HAP-1 (cell line): Measurements from ENCODE around the gene HGF.

ENCODE experiments used
- DNase-seq, 2 experiments: peaks; one replicate each; pipeline ENCODE4 v3.0.0-alpha.2; 2016 to 2020; ENCODE audit warnings: low spot score in 2 of 2
- H3K27me3 ChIP-seq: fragments of 250-450 bp; sonication (Bioruptor Pico); 2 replicates; pipeline ENCODE4 v1.5.1; 2020; ENCODE audit warnings: low read depth, mild to moderate bottlenecking, moderate library complexity
- H3K36me3 ChIP-seq: fragments of 250-450 bp; sonication (Bioruptor Pico); replicated peaks from 2 replicates; pipeline ENCODE4 v1.5.1; 2020; ENCODE audit warnings: mild to moderate bottlenecking
- H3K4me1 ChIP-seq: fragments of 250-450 bp; sonication (Bioruptor Pico); 2 replicates; pipeline ENCODE4 v1.5.1; 2020; ENCODE audit warnings: mild to moderate bottlenecking
- H3K4me3 ChIP-seq: fragments of 250-450 bp; sonication (Bioruptor Pico); 2 replicates; pipeline ENCODE4 v1.5.1; 2020; ENCODE audit warnings: mild to moderate bottlenecking, moderate library complexity
- H3K9me3 ChIP-seq: fragments of 250-450 bp; sonication (Bioruptor Pico); 2 replicates; pipeline ENCODE4 v1.5.1; 2020; ENCODE audit warnings: mild to moderate bottlenecking, moderate library complexity
- in situ Hi-C: fragments of 300-500 bp; cut with MboI; formaldehyde crosslinking; loops from 3 replicates; pipeline ENCODE4 v1.14.3; 2020; ENCODE audit warnings: low sequenced_read_pairs, inconsistent platforms, mixed read lengths

HGF gene

DNA sequence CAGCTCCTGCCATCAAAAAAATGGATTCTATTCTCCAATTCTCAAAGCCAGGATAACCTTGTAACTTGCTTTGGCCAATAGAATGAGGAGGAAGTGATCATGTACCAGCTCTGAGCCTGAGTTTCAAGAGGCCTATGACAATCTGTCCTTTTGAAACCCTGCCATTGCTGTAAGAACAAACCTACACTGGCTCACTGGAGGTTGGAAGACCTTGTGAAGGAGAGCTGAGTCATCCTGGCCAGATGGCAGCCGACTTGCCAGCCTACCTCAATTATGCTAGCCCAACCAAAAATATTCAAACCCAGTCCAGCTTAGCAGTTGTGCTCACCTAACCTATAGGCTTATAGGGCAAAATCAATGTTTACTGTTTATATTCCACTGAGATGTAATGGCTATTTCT is 93.0 kb downstream of the HGF start:
- DNase-seq, result no peak
- in situ Hi-C loops, result no loop called here
- peaks cover 8% of the 10 kb centered on the region for H3K4me1 ChIP-seq
- H3K9me3 ChIP-seq, result no peaks in the 10 kb centered on the region
- H3K36me3 ChIP-seq, result no peaks in the 10 kb centered on the region
- H3K4me3 ChIP-seq, result no peak overlapping the region
- no peaks in the 10 kb centered on the region for H3K27me3 ChIP-seq

GRCh38 chr7:81676105-81676811 is 93.6 kb downstream of the HGF start:
- Histone ChIP-seq H3K27me3 (no peaks in the 10 kb centered on the region), H3K4me1 (peaks cover 8% of the 10 kb centered on the region), H3K9me3 (no peaks in the 10 kb centered on the region), H3K36me3 (no peaks in the 10 kb centered on the region), H3K4me3 (no peak overlapping the region)
- no peak for DNase-seq
- in situ Hi-C loops, result no loop called here

DNA sequence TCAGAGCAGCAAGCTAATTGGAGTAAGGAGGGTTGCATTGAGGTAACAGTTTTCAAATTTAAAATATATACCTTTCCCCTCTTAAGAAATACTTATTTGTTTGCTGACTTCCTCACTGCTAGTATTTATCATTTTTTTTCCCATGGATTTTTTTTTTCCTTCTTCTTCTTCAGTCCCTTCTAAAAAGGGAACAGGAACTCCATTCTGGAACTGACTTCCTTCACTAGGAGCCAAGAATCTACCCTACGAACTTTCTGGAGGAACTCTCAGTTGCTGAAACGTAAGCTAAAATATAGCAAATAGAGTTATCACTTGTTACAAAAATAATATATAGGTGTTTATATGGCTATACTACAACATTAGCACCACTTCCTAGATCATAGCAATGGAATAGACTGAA is 95.4 kb downstream of the HGF start:
- H3K36me3 ChIP-seq, result no peaks in the 10 kb centered on the region
- H3K27me3 ChIP-seq, result no peaks in the 10 kb centered on the region
- H3K9me3 ChIP-seq, result no peaks in the 10 kb centered on the region
- in situ Hi-C loops, result no loop called here
- H3K4me1 ChIP-seq, result peaks cover 8% of the 10 kb centered on the region
- DNase-seq, result no peak
- no peak overlapping the region for H3K4me3 ChIP-seq

DNA sequence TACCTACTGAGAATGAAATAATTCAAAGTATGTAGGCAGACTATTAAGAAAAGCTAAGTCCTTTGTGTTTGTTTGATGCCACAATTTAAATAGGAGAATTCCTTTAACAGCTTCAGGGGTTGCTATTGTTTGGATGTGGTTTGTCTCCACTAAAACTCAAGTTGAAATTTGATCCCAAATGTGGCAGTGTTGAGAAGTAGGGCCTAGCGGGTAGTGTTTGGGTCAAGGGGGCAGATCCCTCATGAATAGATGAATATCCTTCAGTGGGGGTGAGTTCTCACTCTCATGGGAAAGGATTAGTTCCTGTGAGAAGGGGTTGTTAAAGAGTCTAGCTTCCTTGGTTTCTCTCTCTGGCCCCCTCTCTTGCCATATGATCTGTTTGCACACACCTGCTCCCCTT is 97.0 kb downstream of the HGF start:
- in situ Hi-C loops, result no loop called here
- H3K36me3 ChIP-seq, result no peaks in the 10 kb centered on the region
- peak; percentile 52 to 87 for DNase-seq

DNA sequence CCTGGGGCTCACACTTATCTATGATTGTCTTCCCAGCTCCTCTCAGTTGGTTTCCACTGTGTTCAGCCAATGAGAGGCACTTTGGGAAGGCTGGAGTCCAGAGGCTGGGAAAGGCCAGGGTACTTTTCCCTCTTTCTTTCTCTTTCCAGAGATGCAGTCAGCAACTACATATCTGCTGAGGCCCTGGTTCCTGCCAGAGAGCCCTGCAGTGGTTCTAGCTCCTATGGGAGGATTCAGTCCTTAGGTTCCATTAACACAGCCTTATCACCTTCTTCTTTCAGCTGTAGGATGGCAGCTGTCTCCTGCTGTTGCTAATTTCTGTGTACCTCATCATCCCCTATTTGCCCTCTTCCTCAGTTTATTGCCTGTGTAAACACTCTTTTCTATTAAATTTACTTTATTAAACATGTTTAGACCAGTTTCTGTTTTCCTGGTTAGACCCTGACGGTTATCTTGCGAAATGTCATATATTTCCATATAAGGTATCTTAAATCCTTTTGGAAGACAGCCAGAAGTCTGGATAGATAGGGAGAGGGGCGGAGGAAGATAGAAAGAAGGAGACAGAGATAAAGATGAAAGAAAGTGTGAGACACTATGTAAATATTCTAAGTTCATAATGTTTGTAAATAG is 100.3 kb downstream of the HGF start:
- H3K4me1 ChIP-seq, result peaks cover 27% of the 10 kb centered on the region
- no peaks in the 10 kb centered on the region for H3K36me3 ChIP-seq
- no peak for DNase-seq
- H3K9me3 ChIP-seq, result no peaks in the 10 kb centered on the region
- H3K27me3 ChIP-seq, result no peaks in the 10 kb centered on the region
- no peak overlapping the region for H3K4me3 ChIP-seq
- in situ Hi-C loops, result no loop called here

More for the DNA sequence above, 97.0 kb downstream of the HGF start:
- Histone ChIP-seq H3K4me1 (peaks cover 8% of the 10 kb centered on the region), H3K27me3 (no peaks in the 10 kb centered on the region), H3K4me3 (no peak overlapping the region), H3K9me3 (no peaks in the 10 kb centered on the region)

DNA sequence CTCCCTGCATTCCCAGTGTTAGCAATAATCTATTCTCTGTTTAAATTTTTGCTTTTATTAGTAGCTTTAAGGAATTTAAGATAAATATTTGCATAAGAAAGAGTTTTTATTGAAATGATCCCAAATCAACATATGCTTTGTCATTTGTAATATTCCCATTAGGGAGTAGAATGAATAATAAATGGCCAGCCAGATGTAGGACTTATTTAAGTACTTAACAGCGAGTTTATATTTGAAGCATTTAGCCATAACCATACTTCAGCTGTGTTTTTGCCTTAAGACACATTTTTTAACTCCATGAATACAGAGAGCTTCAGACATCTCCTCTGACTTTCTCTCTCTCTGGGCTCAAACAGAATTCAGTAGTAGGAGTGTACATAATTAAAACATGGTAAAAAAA is 103.6 kb downstream of the HGF start:
- Histone ChIP-seq H3K4me1 (peaks cover 28% of the 10 kb centered on the region), H3K36me3 (no peaks in the 10 kb centered on the region), H3K27me3 (no peaks in the 10 kb centered on the region), H3K9me3 (no peaks in the 10 kb centered on the region), H3K4me3 (no peak overlapping the region)
- peak in 1 of 2 experiments; percentile 63 for DNase-seq
- in situ Hi-C loops, result no loop called here

GRCh38 chr7:81665236-81665635 is 104.6 kb downstream of the HGF start:
- DNase-seq, result peak in 1 of 2 experiments; percentile 10
- Histone ChIP-seq H3K27me3 (no peaks in the 10 kb centered on the region), H3K36me3 (no peaks in the 10 kb centered on the region), H3K4me1 (peaks cover 35% of the 10 kb centered on the region), H3K9me3 (no peaks in the 10 kb centered on the region), H3K4me3 (no peak overlapping the region)
- in situ Hi-C loops, result no loop called here

GRCh38 chr7:81664304-81664703 is 105.5 kb downstream of the HGF start:
- Histone ChIP-seq H3K9me3 (no peaks in the 10 kb centered on the region), H3K27me3 (no peaks in the 10 kb centered on the region), H3K4me3 (no peak overlapping the region), H3K36me3 (no peaks in the 10 kb centered on the region), H3K4me1 (peaks cover 35% of the 10 kb centered on the region)
- in situ Hi-C loops, result no loop called here
- DNase-seq, result peak; percentile 25 to 82

GRCh38 chr7:81662531-81662930 is 107.3 kb downstream of the HGF start:
- H3K27me3 ChIP-seq, result no peaks in the 10 kb centered on the region
- H3K4me3 ChIP-seq, result no peak overlapping the region
- in situ Hi-C loops, result no loop called here
- DNase-seq, result no peak
- H3K9me3 ChIP-seq, result no peaks in the 10 kb centered on the region
- no peaks in the 10 kb centered on the region for H3K36me3 ChIP-seq
- peaks cover 35% of the 10 kb centered on the region for H3K4me1 ChIP-seq

DNA sequence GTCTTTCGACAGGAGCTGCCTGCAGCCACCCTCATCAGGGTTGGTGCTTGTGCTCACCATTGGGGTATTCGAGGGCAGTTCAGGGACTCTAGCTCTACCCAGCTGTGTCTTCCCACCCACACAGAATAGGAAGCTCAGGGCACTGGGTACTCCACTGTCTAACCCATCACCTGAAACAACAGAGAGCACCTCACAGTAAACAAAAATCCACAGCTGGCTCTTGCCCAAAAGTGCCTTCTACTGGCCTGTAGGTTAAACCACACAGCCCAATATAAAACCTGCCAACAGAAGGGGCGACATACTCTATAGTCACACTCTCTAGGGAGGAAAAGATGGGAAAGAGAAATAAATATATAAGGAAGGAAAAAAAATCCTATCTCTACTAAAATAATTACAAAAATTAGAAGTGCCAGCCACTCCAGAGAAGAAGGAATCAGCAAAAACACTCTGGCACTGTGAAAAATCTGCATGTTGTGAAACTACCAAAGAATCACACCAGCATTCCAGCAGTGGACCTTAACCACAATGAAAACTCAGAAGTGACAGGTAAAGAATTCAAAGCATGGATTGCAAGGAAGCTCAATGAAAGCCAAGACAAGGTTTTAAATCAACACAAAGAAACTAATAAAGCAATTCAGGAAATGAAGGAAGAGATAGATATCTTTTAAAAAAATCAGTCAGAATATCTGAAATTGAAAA is 110.0 kb downstream of the HGF start:
- Histone ChIP-seq H3K4me1 (peaks cover 18% of the 10 kb centered on the region), H3K27me3 (no peaks in the 10 kb centered on the region), H3K36me3 (no peaks in the 10 kb centered on the region), H3K4me3 (no peak overlapping the region), H3K9me3 (no peaks in the 10 kb centered on the region)
- DNase-seq, result no peak
- in situ Hi-C loops, result no loop called here

- Histone ChIP-seq H3K36me3 (no peaks in the 10 kb centered on the region), H3K4me1 (peaks cover 10% of the 10 kb centered on the region; the same call in 1 of the 2 replicates), H3K27me3 (no peaks in the 10 kb centered on the region), H3K9me3 (no peaks in the 10 kb centered on the region), H3K4me3 (no peak overlapping the region)
- no peak for DNase-seq
- in situ Hi-C loops, result no loop called here
These were observed 112.3 kb downstream of the HGF start for GRCh38 chr7:81657551-81657950.

GRCh38 chr7:81655271-81655670 is 114.6 kb downstream of the HGF start:
- in situ Hi-C loops, result no loop called here
- Histone ChIP-seq H3K36me3 (no peaks in the 10 kb centered on the region), H3K27me3 (no peaks in the 10 kb centered on the region), H3K9me3 (no peaks in the 10 kb centered on the region), H3K4me3 (no peak overlapping the region), H3K4me1 (no peaks in the 10 kb centered on the region)
- no peak for DNase-seq

DNA sequence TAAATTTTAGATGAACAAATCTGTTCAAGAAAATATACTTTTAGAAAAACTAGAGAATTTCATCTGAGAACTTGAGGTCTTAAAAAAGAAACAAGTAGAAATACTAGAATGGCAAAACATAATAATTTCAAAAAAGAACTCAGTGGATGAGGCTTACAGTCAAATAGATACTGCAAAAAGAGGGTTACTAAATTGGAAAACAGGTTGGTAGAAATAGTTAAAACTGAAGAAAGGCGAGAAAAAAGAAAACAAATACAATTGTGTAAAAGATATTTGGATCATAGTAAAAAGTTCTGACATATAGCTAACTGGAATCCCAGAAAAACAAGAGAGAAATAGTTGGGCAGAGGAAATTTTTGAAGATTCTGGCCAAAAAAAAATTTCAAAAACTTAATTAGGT is 117.6 kb downstream of the HGF start:
- in situ Hi-C loops, result no loop called here
- Histone ChIP-seq H3K36me3 (no peaks in the 10 kb centered on the region), H3K9me3 (no peaks in the 10 kb centered on the region), H3K27me3 (no peaks in the 10 kb centered on the region), H3K4me1 (no peaks in the 10 kb centered on the region), H3K4me3 (no peak overlapping the region)
- DNase-seq, result no peak
